GM18526 (cell line): ENCODE data around the gene UPK3B.

Source experiments
- POLR2A ChIP-seq: IDR thresholded peaks from 3 replicates; pipeline ENCODE4 v1.6.1; 2011; ENCODE audit not compliant: insufficient read length; ENCODE audit errors: extremely low read depth

Gene UPK3B

GRCh38 chr7:76549025-76549854, 38.9 kb downstream of the UPK3B start:
- peak; percentile 70 for TF ChIP-seq POLR2A
